ENCODE measurements around the gene SOX6.

The SOX6 gene

GRCh38 chr11:16091862-16092261, 264.5 kb downstream of the SOX6 start:
- DNase-seq (ENCODE audit: low spot score): no peak
- in situ Hi-C loops (cut with MboI; ENCODE audit: low pct_unique_long_range_greater_than_20kb, low sequenced_read_pairs, unreplicated experiment): no loop called here
- TF ChIP-seq CTCF (IDR thresholded peaks at IDR 0.05; ENCODE audit: extremely low read depth, insufficient read depth, missing control alignments): no peak

- no peak for TF ChIP-seq CTCF (IDR thresholded peaks at IDR 0.05; ENCODE audit: extremely low read depth, insufficient read depth, missing control alignments)
- in situ Hi-C loops (cut with MboI; ENCODE audit: low pct_unique_long_range_greater_than_20kb, low sequenced_read_pairs, unreplicated experiment): no loop called here
- DNase-seq (ENCODE audit: low spot score): no peak
These were observed 266.9 kb downstream of the SOX6 start for GRCh38 chr11:16089481-16089880.

GRCh38 chr11:16088774-16089173, 267.6 kb downstream of the SOX6 start:
- in situ Hi-C loops (cut with MboI; ENCODE audit: low pct_unique_long_range_greater_than_20kb, low sequenced_read_pairs, unreplicated experiment): no loop called here
- no peak for TF ChIP-seq CTCF (IDR thresholded peaks at IDR 0.05; ENCODE audit: extremely low read depth, insufficient read depth, missing control alignments)

GRCh38 chr11:16087886-16088285, 268.5 kb downstream of the SOX6 start:
- no peak for TF ChIP-seq CTCF (IDR thresholded peaks at IDR 0.05; ENCODE audit: extremely low read depth, insufficient read depth, missing control alignments)
- no peak for DNase-seq (ENCODE audit: low spot score)
- in situ Hi-C loops (cut with MboI; ENCODE audit: low pct_unique_long_range_greater_than_20kb, low sequenced_read_pairs, unreplicated experiment): no loop called here

More at GRCh38 chr11:16088774-16089173, 267.6 kb downstream of the SOX6 start:
- no peak for DNase-seq (ENCODE audit: low spot score)

- in situ Hi-C loops (cut with MboI; ENCODE audit: low pct_unique_long_range_greater_than_20kb, low sequenced_read_pairs, unreplicated experiment): no loop called here
- no peak for TF ChIP-seq CTCF (IDR thresholded peaks at IDR 0.05; ENCODE audit: extremely low read depth, insufficient read depth, missing control alignments)
- DNase-seq (ENCODE audit: low spot score): no peak
These were observed 270.0 kb downstream of the SOX6 start for GRCh38 chr11:16086229-16086819.

GRCh38 chr11:16082095-16083055, 274.0 kb downstream of the SOX6 start:
- DNase-seq (ENCODE audit: low spot score): no peak
- TF ChIP-seq CTCF (IDR thresholded peaks at IDR 0.05; ENCODE audit: extremely low read depth, insufficient read depth, missing control alignments): no peak
- in situ Hi-C loops (cut with MboI; ENCODE audit: low pct_unique_long_range_greater_than_20kb, low sequenced_read_pairs, unreplicated experiment): no loop called here

Measured in GM13977 (cell line).